Small intestine (tissue), 7 donors: ENCODE data around the gene POLR2F. TPM values are rescaled to one million over a fixed set of nuclear protein-coding genes. Genes with fewer than 3 reads are reported as not detected.

Experiments used
- DNase-seq, 2 donors: peaks; one replicate each; pipeline versions ENCODE4 v3.0.0 to v3.0.0-alpha.2; 2013
- FAIRE-seq: peaks from 2 replicates; lab custom pipeline; 2012; peaks lifted over from hg19 to GRCh38; lab: Jason Lieb, UNC
- H3K27ac ChIP-seq, 3 donors: one replicate each; pipeline ENCODE4 v1.5.1; 2013; ENCODE audit warnings: low read length in 2 of 3, mild to moderate bottlenecking in 2 of 3, control low read depth in 1 of 3, inconsistent platforms in 1 of 3, low read depth in 1 of 3, moderate library complexity in 1 of 3
- H3K27me3 ChIP-seq, 3 donors: one replicate each; pipeline ENCODE4 v1.6.1; 2013; ENCODE audit warnings: low read length in 3 of 3, inconsistent platforms in 1 of 3; ENCODE audit not compliant: control insufficient read depth in 3 of 3, insufficient read depth in 3 of 3
- H3K36me3 ChIP-seq, 3 donors: one replicate each; pipeline ENCODE4 v1.6.1; 2013; ENCODE audit warnings: low read length in 3 of 3, inconsistent platforms in 1 of 3, low read depth in 1 of 3, mild to moderate bottlenecking in 1 of 3, moderate library complexity in 1 of 3; ENCODE audit not compliant: control insufficient read depth in 3 of 3, insufficient read depth in 2 of 3
- H3K4me1 ChIP-seq, 3 donors: one replicate each; pipeline ENCODE4 v1.6.1; 2013; ENCODE audit warnings: low read length in 2 of 3, inconsistent platforms in 1 of 3, low read depth in 1 of 3, mild to moderate bottlenecking in 1 of 3, moderate library complexity in 1 of 3; ENCODE audit not compliant: control insufficient read depth in 3 of 3, insufficient read depth in 2 of 3
- H3K4me3 ChIP-seq, 3 donors: one replicate each; pipeline ENCODE4 v1.5.1; 2013; ENCODE audit warnings: low read length in 3 of 3, control low read depth in 1 of 3, inconsistent platforms in 1 of 3, low read depth in 1 of 3, mild to moderate bottlenecking in 1 of 3, moderate library complexity in 1 of 3
- H3K9me3 ChIP-seq, 2 donors: one replicate each; pipeline ENCODE4 v1.6.1; 2013; ENCODE audit warnings: low read depth in 1 of 2, low read length in 1 of 2; ENCODE audit not compliant: control insufficient read depth in 2 of 2, insufficient read depth in 1 of 2
- WGBS, 3 donors: extraction: QIAGEN DNeasy Blood & Tissue Kit; methylation state at CpG; one replicate each; pipeline ENCODE4 v1.1.7; 2013; 5-methylcytosine and 5-hydroxymethylcytosine counted together
- polyA plus RNA-seq, 4 donors: library from polyadenylated mRNA; stranded (reverse) in 3 of 4; unstranded in 1 of 4; fragments of 200-250 nt in 3 of 4; fragments of 120-200 nt in 1 of 4; gene quantifications; one replicate each; pipeline versions ENCODE4 v1.2.1 to v1.2.3, GENCODE V29; 2013
- donor health status: healthy with polysubstance abuse.
- donor health status: control.
- donor health status: control.
- donor health status: Bipolar disorder and iron deficiency.
- donor health status: healthy.

The POLR2F gene
- polyA plus RNA-seq, 4 donors, result 53.7 to 146 (median 107) TPM

GRCh38 chr22:37967637-37968451 lies 14.3 kb downstream of the POLR2F start:
- H3K9me3 ChIP-seq, result no peaks in the 10 kb centered on the region
- no peak for FAIRE-seq
- no peaks in the 10 kb centered on the region for H3K4me1 ChIP-seq
- WGBS, 3 donors, result 83 to 87% (median 83%) methylated on average over 14 of the region's 14 CpGs
- no peak for DNase-seq
- H3K4me3 ChIP-seq, result no peak overlapping the region
- H3K27me3 ChIP-seq, result no peaks in the 10 kb centered on the region
- H3K36me3 ChIP-seq, result peaks cover 0 to 60% (median 5%) of the 10 kb centered on the region in 3 donors
- H3K27ac ChIP-seq, result no peak overlapping the region

GRCh38 chr22:37968452-37969251 lies 15.2 kb downstream of the POLR2F start:
- Histone ChIP-seq H3K4me3 (no peak overlapping the region), H3K27me3 (no peaks in the 10 kb centered on the region), H3K4me1 (no peaks in the 10 kb centered on the region), H3K27ac (no peak overlapping the region), H3K36me3 (peaks cover 0 to 59% (median 5%) of the 10 kb centered on the region in 3 donors), H3K9me3 (no peaks in the 10 kb centered on the region)
- WGBS, 3 donors, result 61 to 79% (median 77%) methylated on average over 5 of the region's 5 CpGs
- FAIRE-seq (no peak), DNase-seq (no peak)

GRCh38 chr22:37970864-37971263 lies 17.4 kb downstream of the POLR2F start:
- Histone ChIP-seq H3K9me3 (no peaks in the 10 kb centered on the region), H3K4me3 (no peak overlapping the region), H3K27me3 (no peaks in the 10 kb centered on the region), H3K27ac (no peak overlapping the region), H3K4me1 (no peaks in the 10 kb centered on the region), H3K36me3 (peaks cover 0 to 64% (median 5%) of the 10 kb centered on the region in 3 donors)
- WGBS, 3 donors, result 80 to 97% (median 94%) methylated on average over 4 of the region's 4 CpGs
- DNase-seq (no peak), FAIRE-seq (no peak)

GRCh38 chr22:37971475-37972434 lies 18.3 kb downstream of the POLR2F start:
- no peak for DNase-seq
- H3K36me3 ChIP-seq, result peaks cover 0 to 63% (median 3%) of the 10 kb centered on the region in 3 donors
- no peaks in the 10 kb centered on the region for H3K4me1 ChIP-seq
- 87 to 96% (median 92%) methylated on average over 7 of the region's 7 CpGs for WGBS, 3 donors
- FAIRE-seq, result no peak
- no peaks in the 10 kb centered on the region for H3K27me3 ChIP-seq
- H3K4me3 ChIP-seq, result no peak overlapping the region
- no peaks in the 10 kb centered on the region for H3K9me3 ChIP-seq
- no peak overlapping the region for H3K27ac ChIP-seq

- 46 to 87% (median 70%) methylated on average over 3 of the region's 3 CpGs for WGBS, 3 donors
- FAIRE-seq (no peak), DNase-seq (no peak)
- no peaks in the 10 kb centered on the region for H3K4me1 ChIP-seq
- H3K4me3 ChIP-seq, result no peak overlapping the region
- H3K36me3 ChIP-seq, result peaks cover 0 to 58% (median 0%) of the 10 kb centered on the region in 3 donors
- H3K27me3 ChIP-seq, result no peaks in the 10 kb centered on the region
- no peak overlapping the region for H3K27ac ChIP-seq
- no peaks in the 10 kb centered on the region for H3K9me3 ChIP-seq
These were observed 19.0 kb downstream of the POLR2F start for GRCh38 chr22:37972527-37972926.

- no peaks in the 10 kb centered on the region for H3K27me3 ChIP-seq
- H3K36me3 ChIP-seq, result peaks cover 0 to 56% (median 0%) of the 10 kb centered on the region in 3 donors
- H3K4me1 ChIP-seq, result no peaks in the 10 kb centered on the region
- 93 to 94% (median 94%) methylated on average over 31 to 33 of the region's 33 CpGs for WGBS, 3 donors
- H3K4me3 ChIP-seq, result no peak overlapping the region
- DNase-seq, result no peak
- H3K27ac ChIP-seq, result no peak overlapping the region
- FAIRE-seq, result no peak
- no peaks in the 10 kb centered on the region for H3K9me3 ChIP-seq
These were observed 20.0 kb downstream of the POLR2F start for GRCh38 chr22:37973271-37974170.

- H3K4me1 ChIP-seq, result peaks cover 0 to 2% (median 0%) of the 10 kb centered on the region in 3 donors
- no peak overlapping the region for H3K27ac ChIP-seq
- 90 to 93% (median 91%) methylated on average over 2 of the region's 2 CpGs for WGBS, 3 donors
- H3K36me3 ChIP-seq, result peaks cover 0 to 50% (median 0%) of the 10 kb centered on the region in 3 donors
- FAIRE-seq, result no peak
- no peak overlapping the region for H3K4me3 ChIP-seq
- H3K27me3 ChIP-seq, result no peaks in the 10 kb centered on the region
- no peaks in the 10 kb centered on the region for H3K9me3 ChIP-seq
- DNase-seq, result no peak
These were observed 21.7 kb downstream of the POLR2F start for GRCh38 chr22:37975153-37975552.
